ENCODE data around the gene INPP4B. TPM values are rescaled to one million over a fixed set of nuclear protein-coding genes. Genes with fewer than 3 reads are reported as not detected.

INPP4B gene
- total RNA-seq, 1 experiment from 2014 or later, result 14.3 TPM

DNA sequence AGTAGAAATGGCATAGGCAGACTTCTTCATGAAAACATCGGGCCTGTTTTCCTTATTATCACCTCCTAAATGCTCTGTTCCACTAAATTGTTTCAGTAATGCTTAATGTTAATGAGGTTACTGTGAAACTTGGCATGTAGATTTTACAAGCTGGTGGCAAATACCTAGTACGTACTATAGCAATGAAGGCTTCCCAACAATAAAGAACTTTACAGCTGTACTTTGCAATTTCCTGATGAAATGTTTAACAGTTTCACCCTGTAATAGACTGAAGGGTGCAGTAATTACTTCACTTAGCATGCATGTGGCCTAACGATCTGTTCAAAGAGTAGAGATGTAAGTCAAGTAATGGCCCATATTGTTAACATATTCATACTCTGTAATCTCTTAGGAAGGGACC, 685.0 kb downstream of the INPP4B start:
- Histone ChIP-seq H3K36me3 (ENCODE audit: control insufficient read depth in 1 of 2, insufficient read depth in 2 of 2, low read length in 2 of 2) (no peaks in the 10 kb centered on the region), H4K20me1 (ENCODE audit: insufficient read depth) (no peaks in the 10 kb centered on the region), H3K9me3 (ENCODE audit: control insufficient read depth in 1 of 2, insufficient read depth in 1 of 2, low read depth in 1 of 2, low read length in 2 of 2) (no peaks in the 10 kb centered on the region), H3K4me3 (replicated peaks in 1 of 2; ENCODE audit: low read depth in 1 of 2, low read length in 2 of 2) (no peak overlapping the region), H3K27ac (ENCODE audit: low read depth, low read length) (no peak overlapping the region), H3K27me3 (ENCODE audit: insufficient read depth, low read length) (no peaks in the 10 kb centered on the region), H3K9me2 (ENCODE audit: insufficient read depth) (no peaks in the 10 kb centered on the region), H3K79me2 (ENCODE audit: insufficient read depth, low read length) (no peaks in the 10 kb centered on the region), H3K4me2 (ENCODE audit: low read length) (no peak overlapping the region), H2AFZ (ENCODE audit: low read depth, low read length, poor library complexity, severe bottlenecking) (no peak overlapping the region), H3K4me1 (ENCODE audit: control insufficient read depth in 1 of 2, insufficient read depth in 2 of 2, low read length in 2 of 2) (no peaks in the 10 kb centered on the region), H3K9ac (ENCODE audit: low read length) (no peak overlapping the region)
- no TSS peak for BruUV-seq (replicated peaks)
- CTCF ChIA-PET, result no interaction called here
- POLR2A ChIA-PET, result no interaction called here
- RAD21 ChIA-PET (ENCODE audit: low non-redundant PET in 1 of 2, low total read pairs in 2 of 2, uncharacterized antibody in 2 of 2, unreplicated experiment in 2 of 2), result no interaction called here
- DNase-seq (ENCODE audit: low read depth, low spot score) (no peak), ATAC-seq (no peak)
- intact Hi-C loops (cut with micrococcal nuclease), result no loop called here
- TF ChIP-seq RAD21 (IDR thresholded peaks at IDR 0.05; ENCODE audit: low read depth) (no peak), CBX3 (IDR thresholded peaks at IDR 0.05; ENCODE audit: low read depth) (no peak)

GRCh38 chr4:142160509-142160908, 685.6 kb downstream of the INPP4B start:
- no peak overlapping the region for H3K27ac ChIP-seq (ENCODE audit: low read depth, low read length)
- no peaks in the 10 kb centered on the region for H4K20me1 ChIP-seq (ENCODE audit: insufficient read depth)
- H3K27me3 ChIP-seq (ENCODE audit: insufficient read depth, low read length), result no peaks in the 10 kb centered on the region
- ChIA-PET POLR2A (no interaction called here), CTCF (no interaction called here), RAD21 (ENCODE audit: low non-redundant PET in 1 of 2, low total read pairs in 2 of 2, uncharacterized antibody in 2 of 2, unreplicated experiment in 2 of 2) (no interaction called here)
- H3K9me3 ChIP-seq (ENCODE audit: control insufficient read depth in 1 of 2, insufficient read depth in 1 of 2, low read depth in 1 of 2, low read length in 2 of 2), result no peaks in the 10 kb centered on the region
- no peak overlapping the region for H3K9ac ChIP-seq (ENCODE audit: low read length)
- no peak for DNase-seq (ENCODE audit: low read depth, low spot score)
- H2AFZ ChIP-seq (ENCODE audit: low read depth, low read length, poor library complexity, severe bottlenecking), result no peak overlapping the region
- H3K79me2 ChIP-seq (ENCODE audit: insufficient read depth, low read length), result no peaks in the 10 kb centered on the region
- H3K9me2 ChIP-seq (ENCODE audit: insufficient read depth), result no peaks in the 10 kb centered on the region
- intact Hi-C loops (cut with micrococcal nuclease), result no loop called here
- H3K4me1 ChIP-seq (ENCODE audit: control insufficient read depth in 1 of 2, insufficient read depth in 2 of 2, low read length in 2 of 2), result no peaks in the 10 kb centered on the region
- no peak overlapping the region for H3K4me3 ChIP-seq (replicated peaks in 1 of 2; ENCODE audit: low read depth in 1 of 2, low read length in 2 of 2)
- no TSS peak for BruUV-seq (replicated peaks)
- no peak for TF ChIP-seq ZNF274 (IDR thresholded peaks at IDR 0.05; ENCODE audit: low read depth, low read length)
- no peak for TF ChIP-seq ZBTB33 (IDR thresholded peaks at IDR 0.05; ENCODE audit: extremely low read depth, insufficient replicate concordance, low read length)
- TF ChIP-seq EZH2phosphoT487 (IDR thresholded peaks at IDR 0.05; ENCODE audit: borderline replicate concordance), result no peak
- TF ChIP-seq EGR1 (IDR thresholded peaks at IDR 0.05; ENCODE audit: low read depth), result no peak
- TF ChIP-seq, protein P1, sequence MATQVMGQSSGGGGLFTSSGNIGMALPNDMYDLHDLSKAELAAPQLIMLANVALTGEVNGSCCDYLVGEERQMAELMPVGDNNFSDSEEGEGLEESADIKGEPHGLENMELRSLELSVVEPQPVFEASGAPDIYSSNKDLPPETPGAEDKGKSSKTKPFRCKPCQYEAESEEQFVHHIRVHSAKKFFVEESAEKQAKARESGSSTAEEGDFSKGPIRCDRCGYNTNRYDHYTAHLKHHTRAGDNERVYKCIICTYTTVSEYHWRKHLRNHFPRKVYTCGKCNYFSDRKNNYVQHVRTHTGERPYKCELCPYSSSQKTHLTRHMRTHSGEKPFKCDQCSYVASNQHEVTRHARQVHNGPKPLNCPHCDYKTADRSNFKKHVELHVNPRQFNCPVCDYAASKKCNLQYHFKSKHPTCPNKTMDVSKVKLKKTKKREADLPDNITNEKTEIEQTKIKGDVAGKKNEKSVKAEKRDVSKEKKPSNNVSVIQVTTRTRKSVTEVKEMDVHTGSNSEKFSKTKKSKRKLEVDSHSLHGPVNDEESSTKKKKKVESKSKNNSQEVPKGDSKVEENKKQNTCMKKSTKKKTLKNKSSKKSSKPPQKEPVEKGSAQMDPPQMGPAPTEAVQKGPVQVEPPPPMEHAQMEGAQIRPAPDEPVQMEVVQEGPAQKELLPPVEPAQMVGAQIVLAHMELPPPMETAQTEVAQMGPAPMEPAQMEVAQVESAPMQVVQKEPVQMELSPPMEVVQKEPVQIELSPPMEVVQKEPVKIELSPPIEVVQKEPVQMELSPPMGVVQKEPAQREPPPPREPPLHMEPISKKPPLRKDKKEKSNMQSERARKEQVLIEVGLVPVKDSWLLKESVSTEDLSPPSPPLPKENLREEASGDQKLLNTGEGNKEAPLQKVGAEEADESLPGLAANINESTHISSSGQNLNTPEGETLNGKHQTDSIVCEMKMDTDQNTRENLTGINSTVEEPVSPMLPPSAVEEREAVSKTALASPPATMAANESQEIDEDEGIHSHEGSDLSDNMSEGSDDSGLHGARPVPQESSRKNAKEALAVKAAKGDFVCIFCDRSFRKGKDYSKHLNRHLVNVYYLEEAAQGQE (IDR thresholded peaks at IDR 0.05; ENCODE audit: low read depth), result no peak
- TF ChIP-seq ZFX (IDR thresholded peaks at IDR 0.05), result no peak
- no peaks in the 10 kb centered on the region for H3K36me3 ChIP-seq (ENCODE audit: control insufficient read depth in 1 of 2, insufficient read depth in 2 of 2, low read length in 2 of 2)
- no peak overlapping the region for H3K4me2 ChIP-seq (ENCODE audit: low read length)
- ATAC-seq, result no peak
